ENCODE measurements around the gene CFAP65. TPM values are rescaled to one million over a fixed set of nuclear protein-coding genes. Genes with fewer than 3 reads are reported as not detected.

The CFAP65 gene
- total RNA-seq, 1 donor from 2014 or later = not detected

GRCh38 chr2:219016721-219017120 is 24.6 kb downstream of the CFAP65 start:
- no peak for DNase-seq (ENCODE audit: low spot score)

GRCh38 chr2:219010873-219011272 is 30.4 kb downstream of the CFAP65 start:
- no peak for DNase-seq (ENCODE audit: low spot score)

- DNase-seq (ENCODE audit: low spot score) = no peak
Observed at GRCh38 chr2:219010162-219010756, 31.1 kb downstream of the CFAP65 start.

DNA sequence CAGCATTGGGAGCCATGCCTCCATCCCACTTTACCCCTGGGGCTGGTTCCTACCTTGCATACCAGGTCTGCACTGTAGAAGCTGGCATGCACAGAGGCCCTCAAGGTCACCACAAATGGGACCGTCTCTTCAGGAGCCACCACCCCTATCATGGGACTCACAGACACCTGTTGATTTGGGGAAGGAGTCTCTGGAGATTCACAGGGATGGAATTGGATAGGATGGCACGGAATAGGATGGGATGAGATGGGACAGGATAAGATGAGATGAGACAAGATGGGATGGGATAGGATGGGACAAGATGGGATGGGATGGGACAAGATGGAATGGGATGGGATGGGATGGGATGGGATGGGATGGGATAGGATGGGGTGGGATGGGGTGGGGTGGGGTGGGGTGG is 32.0 kb downstream of the CFAP65 start:
- no peak for DNase-seq (ENCODE audit: low spot score)

DNA sequence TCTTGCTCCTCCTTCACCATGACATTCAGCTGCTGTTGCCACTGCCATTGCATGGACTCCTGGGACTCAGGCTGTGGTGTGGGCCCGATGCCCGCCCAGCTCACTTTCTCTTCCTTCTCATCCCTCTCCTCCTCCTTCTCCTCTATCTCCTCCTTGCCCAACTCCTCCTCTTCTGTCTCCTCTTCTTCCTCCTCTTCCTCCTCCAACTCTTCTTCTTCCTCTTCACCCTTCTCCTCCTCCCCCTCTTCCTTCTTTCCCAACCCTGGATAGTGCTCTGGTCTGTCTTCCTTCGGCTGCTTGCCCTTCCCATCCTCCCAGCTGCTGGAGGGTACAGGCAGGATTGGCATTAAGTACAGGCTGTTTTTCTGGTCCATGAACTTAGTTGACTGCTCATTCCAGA is 37.3 kb downstream of the CFAP65 start:
- DNase-seq (ENCODE audit: low spot score) = no peak

GRCh38 chr2:219003267-219003634 is 38.1 kb downstream of the CFAP65 start:
- no peak for DNase-seq (ENCODE audit: low spot score)

- DNase-seq (ENCODE audit: low spot score) = no peak
Observed at GRCh38 chr2:219002395-219003266, 38.7 kb downstream of the CFAP65 start.

DNA sequence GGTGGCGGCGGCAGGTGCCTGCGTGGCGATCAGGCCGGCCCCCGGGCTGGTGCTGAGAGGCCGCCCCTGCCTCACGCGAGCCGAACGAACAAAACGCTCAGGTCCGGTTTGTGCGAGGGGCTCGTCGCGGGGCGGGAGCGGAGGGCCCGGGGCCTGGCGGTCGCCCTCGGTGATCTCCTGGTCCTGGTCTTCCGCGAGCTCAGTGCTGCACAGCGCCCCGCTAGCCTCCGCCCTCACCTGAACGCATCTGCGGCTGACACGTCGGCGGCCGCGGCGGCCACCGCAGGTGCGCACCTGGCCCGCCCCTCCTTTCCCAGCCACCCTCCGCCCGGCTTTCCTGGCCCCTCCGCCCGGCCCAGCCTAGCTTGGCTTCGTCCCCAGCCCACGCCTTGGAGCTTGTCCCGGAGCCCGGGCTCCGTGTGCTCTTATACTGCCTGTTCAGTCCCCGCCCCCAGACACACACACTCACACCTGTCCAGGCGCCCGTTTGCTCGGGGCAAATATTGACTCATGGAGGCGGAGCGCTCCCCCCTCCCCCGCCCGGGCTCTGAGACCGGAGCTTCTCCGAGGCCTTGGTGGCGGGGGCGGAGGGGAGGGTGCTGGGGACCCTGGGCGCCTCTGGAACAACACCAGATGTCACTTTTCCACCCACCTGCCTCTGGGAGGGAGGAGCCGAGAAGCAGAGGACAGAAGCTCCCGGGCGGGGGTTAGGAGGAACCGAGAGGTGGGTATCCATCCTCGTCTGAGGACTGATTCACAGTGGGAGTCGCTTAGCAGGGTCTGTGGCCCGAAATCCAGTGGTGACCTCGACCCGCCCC is 39.5 kb downstream of the CFAP65 start:
- DNase-seq (ENCODE audit: low spot score) = peak; percentile 61

- no peak for DNase-seq (ENCODE audit: low spot score)
Observed at GRCh38 chr2:219001100-219001576, 40.2 kb downstream of the CFAP65 start.

- DNase-seq (ENCODE audit: low spot score) = no peak
Observed at GRCh38 chr2:219000569-219000960, 40.8 kb downstream of the CFAP65 start.

GRCh38 chr2:218999881-219000568 is 41.3 kb downstream of the CFAP65 start:
- no peak for DNase-seq (ENCODE audit: low spot score)

DNA sequence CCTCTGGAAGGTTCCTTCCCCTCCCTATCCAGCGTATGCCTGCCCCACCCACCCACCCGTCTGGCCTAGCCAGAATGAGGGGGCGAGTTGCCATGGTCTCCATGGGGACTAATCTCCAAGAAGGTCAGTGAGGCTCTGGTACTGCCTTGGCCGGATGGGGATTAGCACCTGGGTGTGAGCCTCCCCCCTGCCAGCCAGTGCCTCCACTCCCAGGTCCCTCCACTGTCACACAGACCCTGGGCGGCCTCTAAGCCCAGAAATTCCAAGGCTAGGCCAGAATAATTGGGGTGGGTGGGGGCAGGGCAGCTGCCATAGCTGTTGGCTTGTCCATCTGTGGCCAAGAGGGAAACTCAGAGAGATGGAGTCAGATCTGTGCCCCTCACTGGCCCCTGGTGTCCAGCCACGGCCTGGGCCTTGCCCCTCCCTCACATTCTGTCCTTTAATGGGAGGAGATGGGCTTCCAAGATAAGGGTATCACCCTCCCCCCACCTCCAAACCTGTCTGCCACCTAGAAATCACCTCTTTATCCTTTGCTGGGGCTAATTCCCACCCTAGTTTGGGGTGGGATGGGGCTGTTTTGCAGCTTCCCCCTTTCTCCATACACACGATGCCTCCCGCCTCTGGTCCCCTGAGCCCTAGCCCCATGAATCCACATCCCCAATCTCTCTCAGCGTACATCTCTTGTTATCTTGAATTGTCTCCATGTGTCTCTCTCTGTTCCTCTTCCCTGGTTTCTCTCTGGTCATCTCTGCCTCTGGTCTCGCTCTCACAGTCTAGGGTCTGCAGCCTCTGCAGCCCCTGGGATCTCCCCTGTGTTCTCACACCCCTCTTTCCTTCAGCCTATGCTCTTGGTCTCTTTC is 42.1 kb downstream of the CFAP65 start:
- DNase-seq (ENCODE audit: low spot score) = no peak

DNA sequence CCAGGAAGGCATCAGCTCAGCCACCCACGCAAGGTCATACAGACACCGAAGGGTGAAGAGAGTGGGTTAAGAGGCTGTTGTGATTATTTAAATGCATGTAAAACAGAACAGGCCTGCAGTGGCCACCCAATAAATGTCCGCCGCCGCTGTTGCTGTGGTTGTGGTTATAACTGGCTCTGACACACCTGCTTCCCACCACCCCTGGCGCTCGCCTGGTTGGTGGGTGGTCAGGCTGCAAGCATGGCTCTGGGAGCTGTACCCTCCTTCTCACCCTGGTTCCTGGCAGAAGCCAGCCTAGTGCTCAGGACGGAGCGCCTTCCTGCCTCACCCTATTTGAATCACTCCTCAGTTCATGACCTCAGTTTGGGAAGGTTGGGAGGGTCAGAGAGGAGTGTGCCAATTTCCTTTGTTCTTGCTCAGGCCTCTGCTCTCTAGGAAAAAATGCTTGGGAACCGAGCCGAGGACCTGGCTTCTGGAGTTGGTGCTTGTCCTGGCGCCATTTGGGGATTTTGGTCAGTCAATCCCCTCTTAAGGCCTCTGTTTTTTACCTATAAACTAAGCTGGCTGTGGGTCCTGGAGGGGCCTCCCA is 42.8 kb downstream of the CFAP65 start:
- no peak for DNase-seq (ENCODE audit: low spot score)

- no peak for DNase-seq (ENCODE audit: low spot score)
Observed at GRCh38 chr2:218997731-218998130, 43.6 kb downstream of the CFAP65 start.

- no peak for DNase-seq (ENCODE audit: low spot score)
Observed at GRCh38 chr2:218996937-218997336, 44.4 kb downstream of the CFAP65 start.

DNA sequence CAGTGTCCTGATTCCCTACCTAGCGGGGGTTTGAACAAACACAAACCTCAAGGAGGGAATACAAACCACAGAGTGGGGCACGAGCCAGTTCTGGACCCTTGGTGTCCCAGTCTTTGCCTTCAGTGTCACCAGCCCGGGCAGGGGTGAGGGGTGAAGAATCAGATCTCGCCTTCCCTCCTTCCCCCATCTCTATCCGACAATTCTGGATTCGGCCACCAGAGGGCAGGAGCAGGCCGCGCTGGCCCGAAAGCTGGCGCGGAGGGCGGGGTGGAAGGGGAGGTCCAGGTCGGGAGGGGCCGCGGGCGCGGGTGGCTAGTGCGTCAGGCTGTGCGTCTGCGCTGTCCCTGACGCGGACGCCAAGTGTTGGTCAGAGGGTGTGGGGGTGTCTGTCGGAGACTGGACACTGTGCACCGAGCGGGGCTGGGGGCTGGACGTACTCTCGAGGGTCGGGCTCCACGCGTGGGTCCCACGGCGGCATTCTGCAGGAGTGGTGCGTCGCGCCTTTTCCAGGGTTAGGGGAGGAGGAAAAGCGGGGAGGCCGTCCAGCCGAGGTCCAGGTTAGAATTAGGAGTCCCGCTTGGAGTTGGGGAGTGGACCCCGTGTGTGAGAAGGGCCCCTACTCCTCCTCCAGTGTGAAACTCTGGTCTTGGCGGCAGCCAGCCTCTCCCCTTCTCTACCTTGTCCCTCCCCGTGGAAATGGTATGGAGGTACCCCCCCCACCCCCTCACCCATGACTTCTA is 45.2 kb downstream of the CFAP65 start:
- peak; percentile 82 for DNase-seq (ENCODE audit: low spot score)

DNA sequence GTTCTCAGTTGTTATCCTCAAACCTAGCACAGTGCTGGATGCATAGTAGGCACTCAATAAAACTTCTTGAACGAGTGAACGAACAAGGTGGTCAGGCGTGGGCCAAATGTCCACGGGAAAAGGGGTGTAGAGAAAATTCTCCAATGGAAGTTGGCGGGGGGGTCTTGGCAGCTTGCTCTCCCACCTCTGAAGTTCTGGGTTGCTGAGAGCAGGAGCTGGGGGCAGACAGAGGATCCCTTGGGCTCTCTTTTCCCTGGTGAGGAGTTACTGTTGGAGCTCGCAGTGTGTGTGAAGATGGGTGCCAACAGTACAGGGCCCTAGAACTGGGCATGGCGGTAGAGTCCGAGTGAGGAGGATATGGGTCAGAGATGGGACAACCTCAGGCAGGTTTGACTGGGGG is 45.8 kb downstream of the CFAP65 start:
- no peak for DNase-seq (ENCODE audit: low spot score)

DNA sequence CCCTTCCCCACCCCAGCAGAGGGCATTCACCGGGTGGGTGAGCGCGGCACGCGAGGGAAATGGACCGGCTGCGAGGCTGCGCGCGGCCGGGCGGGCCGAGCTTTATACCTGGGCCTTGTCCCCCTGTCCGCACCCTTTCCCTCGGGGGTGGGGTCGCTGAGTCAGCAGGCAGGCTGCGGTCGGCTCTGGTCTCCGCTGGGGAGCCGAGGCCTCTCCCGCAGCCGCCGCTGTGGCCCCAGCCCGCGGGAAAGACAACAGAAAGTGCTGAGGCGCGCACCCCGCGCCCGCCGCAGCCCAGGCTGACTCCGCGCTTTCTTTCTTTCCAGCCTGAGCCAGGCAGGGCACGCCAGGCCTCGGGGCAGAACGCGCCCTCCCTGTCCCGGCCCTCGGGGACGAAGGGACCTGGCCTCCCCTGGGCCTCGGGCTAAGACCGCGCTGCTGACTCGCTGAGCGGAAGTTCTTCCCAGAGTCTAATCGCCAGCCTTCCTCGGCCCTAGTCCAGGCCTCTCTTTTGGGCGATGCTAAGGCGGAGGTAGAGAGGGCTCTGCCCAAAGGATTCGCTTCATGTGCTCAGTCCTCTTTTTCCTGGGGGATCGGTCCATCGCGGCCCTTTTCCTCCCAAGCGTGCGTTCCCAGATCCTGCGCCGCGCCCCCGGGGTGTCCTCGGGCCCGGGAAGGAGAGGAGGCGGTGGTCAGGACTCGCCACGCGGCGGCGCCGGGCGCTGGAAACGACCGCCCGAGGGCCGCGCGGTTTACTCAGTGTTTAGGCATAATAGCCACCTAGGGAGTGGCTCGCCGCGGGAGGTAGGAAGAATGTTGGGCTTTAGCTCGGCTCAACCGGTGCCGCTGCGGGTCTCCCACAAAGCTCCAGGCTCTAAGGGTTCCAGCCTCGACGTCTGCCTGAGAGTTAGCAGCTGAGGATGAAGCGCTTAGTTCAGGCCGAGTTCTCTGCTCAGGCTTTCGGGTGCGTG is 47.7 kb downstream of the CFAP65 start, which contains the start of gene CRYBA2:
Gene CRYBA2, minus strand, starts transcription at position 78 of the 971 bp plus-strand sequence. CDS start 246 bp downstream, outside the sequence.
- DNase-seq (ENCODE audit: low spot score) = no peak

All from ureter (tissue), 1 donor.